Measurements from ENCODE around the gene PACS2.

The PACS2 gene

GRCh38 chr14:105421723-105422615 lies 107.4 kb downstream of the PACS2 start:
- TF ChIP-seq Cebpa-rat (IDR thresholded peaks at IDR 0.05), result no peak
- Histone ChIP-seq H3K36me3 (peaks cover 8 to 54% (median 37%) of the 10 kb centered on the region in 11 experiments; a peak in 21 of 22 replicates), H3K27ac (peak overlapping the region in 9 of 11 experiments; percentile 10 to 93 (median 87); a peak in 16 of 22 replicates)

DNA sequence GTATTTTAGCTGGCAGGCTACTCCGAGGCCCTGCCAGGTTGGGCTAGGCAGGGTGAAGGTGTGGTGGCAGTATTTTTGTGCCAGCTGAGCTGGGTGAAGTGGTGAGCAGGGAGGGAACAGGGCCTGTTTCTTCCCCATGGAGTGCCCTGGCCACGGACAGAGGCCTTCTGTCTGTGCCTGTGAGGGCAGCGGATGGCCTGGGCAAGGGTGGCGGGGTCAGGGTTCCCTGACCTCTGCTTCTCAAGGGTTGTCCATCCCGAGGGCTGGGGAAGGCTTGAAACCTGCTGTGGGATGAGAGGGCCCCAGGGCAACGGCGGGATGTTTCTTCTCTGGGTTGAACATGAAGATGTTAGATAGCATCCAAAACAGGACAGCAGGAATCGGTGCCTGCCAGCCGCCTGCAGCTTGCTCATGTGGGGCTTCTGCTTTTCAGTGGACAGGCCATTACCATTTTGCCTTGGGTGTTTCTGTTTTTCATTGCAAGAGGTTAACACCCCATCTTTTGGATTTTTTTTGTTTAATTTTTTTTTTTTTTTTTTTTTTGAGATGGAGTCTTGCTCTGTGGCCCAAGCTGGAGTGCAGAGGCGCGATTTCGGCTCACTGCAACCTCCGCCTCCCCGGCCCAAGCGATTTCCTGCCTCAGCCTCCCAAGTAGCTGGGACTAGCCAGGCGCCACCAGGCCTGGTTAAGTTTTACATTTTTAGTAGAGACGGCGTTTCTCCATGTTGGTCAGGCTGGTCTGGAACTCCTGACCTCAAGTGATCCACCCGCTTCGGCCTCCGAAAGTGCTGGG lies 108.3 kb downstream of the PACS2 start:
- peaks cover 32 to 62% (median 50%) of the 10 kb centered on the region in 10 experiments for H3K4me1 ChIP-seq
- H3K36me3 ChIP-seq, result peaks cover 11 to 63% (median 46%) of the 10 kb centered on the region in 11 experiments; a peak in 21 of 22 replicates
- TF ChIP-seq Cebpa-rat (IDR thresholded peaks at IDR 0.05), result no peak
- H3K9me3 ChIP-seq (replicated peaks in 1 of 11), result peaks cover 0 to 11% (median 0%) of the 10 kb centered on the region in 11 experiments; a peak in 5 of 22 replicates
- peaks cover 68 to 76% (median 74%) of the 10 kb centered on the region in 11 experiments; a peak in 21 of 22 replicates for H4K20me1 ChIP-seq
- peak overlapping the region in 6 of 11 experiments; percentile 41 to 93 (median 86); a peak in 8 of 22 replicates for H3K27ac ChIP-seq
- H3K4me2 ChIP-seq, result peak overlapping the region; percentile 91 to 100 (median 96)
- H3K27me3 ChIP-seq, result no peaks in the 10 kb centered on the region
- H3K4me3 ChIP-seq, result peak overlapping the region in 5 of 10 experiments; percentile 86 to 98 (median 93); a peak in 8 of 20 replicates
- peak overlapping the region in 10 of 11 experiments; percentile 85 to 98 (median 90); a peak in 16 of 22 replicates for H3K9ac ChIP-seq

More at GRCh38 chr14:105421723-105422615, 107.4 kb downstream of the PACS2 start:
- Histone ChIP-seq H3K4me2 (peak overlapping the region; percentile 91 to 100 (median 96)), H3K4me3 (peak overlapping the region; percentile 74 to 98 (median 93)), H3K9ac (peak overlapping the region; percentile 85 to 98 (median 92)), H4K20me1 (peaks cover 59 to 67% (median 65%) of the 10 kb centered on the region in 11 experiments; a peak in 21 of 22 replicates), H3K9me3 (replicated peaks in 1 of 11) (peaks cover 0 to 7% (median 0%) of the 10 kb centered on the region in 11 experiments; a peak in 5 of 22 replicates), H3K27me3 (no peaks in the 10 kb centered on the region), H3K4me1 (peaks cover 32 to 56% (median 47%) of the 10 kb centered on the region in 10 experiments)

GRCh38 chr14:105423488-105424195 lies 109.1 kb downstream of the PACS2 start:
- no peak for TF ChIP-seq Cebpa-rat (IDR thresholded peaks at IDR 0.05)
- H3K4me3 ChIP-seq, result no peak overlapping the region
- H3K4me1 ChIP-seq, result peaks cover 32 to 57% (median 45%) of the 10 kb centered on the region in 10 experiments
- H3K4me2 ChIP-seq, result peak overlapping the region in 5 of 11 experiments; percentile 91 to 99 (median 95); a peak in 1 of 22 replicates
- H3K9me3 ChIP-seq (replicated peaks in 1 of 11), result peaks cover 0 to 11% (median 0%) of the 10 kb centered on the region in 11 experiments; a peak in 5 of 22 replicates
- H4K20me1 ChIP-seq, result peaks cover 76 to 83% (median 81%) of the 10 kb centered on the region in 11 experiments; a peak in 21 of 22 replicates
- no peak overlapping the region for H3K27ac ChIP-seq
- H3K27me3 ChIP-seq, result no peaks in the 10 kb centered on the region
- H3K9ac ChIP-seq, result 0 out of 22 replicates have a peak overlapping the region, but pooled peaks of 3 of the 11 experiments have one; percentile 1 to 38 (median 9)
- H3K36me3 ChIP-seq, result peaks cover 11 to 70% (median 53%) of the 10 kb centered on the region in 11 experiments; a peak in 21 of 22 replicates

DNA sequence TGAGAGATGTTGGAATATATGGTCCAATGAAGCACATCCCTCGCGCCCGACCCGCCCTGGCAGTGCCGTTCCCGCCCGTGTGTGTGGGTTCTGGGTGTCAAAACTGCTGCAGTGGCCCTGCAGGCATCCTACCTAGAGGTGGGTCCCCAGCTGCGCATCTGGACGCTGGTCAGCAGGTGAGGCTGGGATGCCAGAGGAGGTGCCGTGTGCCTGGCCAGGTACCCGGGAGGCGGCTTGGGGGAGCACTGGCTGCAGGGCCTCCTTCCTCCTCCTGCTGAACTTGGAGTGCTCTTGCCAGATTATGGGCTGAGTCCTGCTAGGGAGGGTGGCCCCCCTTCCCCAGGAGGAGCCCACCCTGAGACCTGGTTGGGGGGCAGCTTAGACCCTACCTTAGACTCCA lies 110.3 kb downstream of the PACS2 start:
- peaks cover 24 to 47% (median 36%) of the 10 kb centered on the region in 10 experiments for H3K4me1 ChIP-seq
- peaks cover 11 to 77% (median 59%) of the 10 kb centered on the region in 11 experiments; a peak in 21 of 22 replicates for H3K36me3 ChIP-seq
- H3K9me3 ChIP-seq (replicated peaks in 1 of 11), result peaks cover 0 to 11% (median 0%) of the 10 kb centered on the region in 11 experiments; a peak in 5 of 22 replicates
- H3K4me3 ChIP-seq, result no peak overlapping the region
- H3K4me2 ChIP-seq, result no peak overlapping the region
- H3K27me3 ChIP-seq, result no peaks in the 10 kb centered on the region
- H4K20me1 ChIP-seq, result peaks cover 81 to 94% (median 90%) of the 10 kb centered on the region in 11 experiments; a peak in 21 of 22 replicates
- H3K9ac ChIP-seq, result no peak overlapping the region
- no peak overlapping the region for H3K27ac ChIP-seq
- no peak for TF ChIP-seq Cebpa-rat (IDR thresholded peaks at IDR 0.05)

- H3K9ac ChIP-seq, result no peak overlapping the region
- peaks cover 83 to 98% (median 94%) of the 10 kb centered on the region in 11 experiments; a peak in 21 of 22 replicates for H4K20me1 ChIP-seq
- H3K4me1 ChIP-seq, result peaks cover 21 to 44% (median 32%) of the 10 kb centered on the region in 10 experiments
- H3K27ac ChIP-seq, result no peak overlapping the region
- peaks cover 0 to 19% (median 6%) of the 10 kb centered on the region in 11 experiments; a peak in 9 of 22 replicates for H3K9me3 ChIP-seq (replicated peaks in 1 of 11)
- no peak for TF ChIP-seq Cebpa-rat (IDR thresholded peaks at IDR 0.05)
- no peaks in the 10 kb centered on the region for H3K27me3 ChIP-seq
- no peak overlapping the region for H3K4me3 ChIP-seq
- peaks cover 11 to 87% (median 68%) of the 10 kb centered on the region in 11 experiments; a peak in 21 of 22 replicates for H3K36me3 ChIP-seq
- no peak overlapping the region for H3K4me2 ChIP-seq
These were observed 111.3 kb downstream of the PACS2 start for GRCh38 chr14:105425823-105426247.

DNA sequence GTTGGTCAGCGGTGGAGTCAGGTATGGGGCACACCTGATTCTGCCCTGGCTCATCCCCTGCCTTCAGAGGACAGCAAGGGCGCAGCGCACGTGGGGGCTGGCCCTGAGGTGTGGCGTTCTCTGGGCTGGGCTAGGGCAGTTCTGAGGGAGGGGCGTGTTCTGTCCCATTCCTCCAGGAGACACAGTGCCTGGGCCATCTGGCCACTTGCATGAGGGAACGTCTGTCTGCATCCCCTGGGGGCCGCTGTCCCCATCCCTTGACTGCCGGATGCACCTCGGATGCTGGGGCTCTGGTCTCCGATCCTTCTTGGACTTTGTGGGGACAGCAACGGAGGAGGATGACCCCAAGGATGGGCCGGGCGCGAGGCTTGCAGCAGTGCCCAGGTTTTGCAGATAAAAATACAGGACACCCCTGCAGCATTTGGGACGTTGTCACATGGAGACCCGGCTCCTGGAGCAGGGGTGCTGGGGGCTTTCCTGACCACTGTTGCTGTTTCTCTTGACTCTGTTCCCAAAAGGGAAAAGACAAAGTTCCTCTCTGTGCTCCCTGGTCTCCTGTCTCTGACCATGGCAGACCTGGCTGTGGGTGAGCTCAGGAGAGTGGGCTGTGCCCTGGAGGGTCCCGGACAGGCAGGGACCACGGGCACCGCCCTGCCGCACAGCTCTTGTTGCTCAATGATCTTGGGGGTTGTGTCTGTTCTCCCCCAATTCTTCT lies 112.0 kb downstream of the PACS2 start:
- H3K9ac ChIP-seq, result no peak overlapping the region
- H3K27ac ChIP-seq, result no peak overlapping the region; a peak in 1 of 22 replicates
- H3K36me3 ChIP-seq, result peaks cover 18 to 93% (median 76%) of the 10 kb centered on the region in 11 experiments; a peak in 21 of 22 replicates
- H3K4me3 ChIP-seq, result no peak overlapping the region
- H3K4me1 ChIP-seq, result peaks cover 14 to 37% (median 25%) of the 10 kb centered on the region in 10 experiments
- H3K4me2 ChIP-seq, result no peak overlapping the region
- TF ChIP-seq Cebpa-rat (IDR thresholded peaks at IDR 0.05), result no peak
- peaks cover 0 to 27% (median 10%) of the 10 kb centered on the region in 11 experiments; a peak in 9 of 22 replicates for H3K9me3 ChIP-seq (replicated peaks in 1 of 11)
- peaks cover 75 to 98% (median 94%) of the 10 kb centered on the region in 11 experiments; a peak in 21 of 22 replicates for H4K20me1 ChIP-seq
- H3K27me3 ChIP-seq, result no peaks in the 10 kb centered on the region

DNA sequence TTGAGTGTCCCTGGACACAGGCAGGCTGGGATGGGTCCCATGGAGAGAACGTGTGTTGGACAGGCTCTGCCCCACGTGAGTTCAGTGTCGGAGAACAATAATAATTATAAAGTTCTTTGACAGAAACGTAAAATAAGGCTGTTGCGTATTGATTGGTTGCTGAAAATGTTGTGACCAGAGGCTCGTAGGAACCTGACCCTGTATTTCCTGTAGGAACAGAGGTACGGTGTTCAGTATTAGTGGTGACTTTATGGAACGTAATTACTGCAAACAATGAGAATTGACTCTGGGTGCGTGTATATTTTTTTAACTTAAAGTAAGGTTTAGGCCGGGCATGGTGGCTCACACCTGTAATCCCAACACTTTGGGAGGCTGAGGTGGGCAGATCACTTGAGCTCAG lies 112.9 kb downstream of the PACS2 start:
- Histone ChIP-seq H3K36me3 (peaks cover 22 to 95% (median 83%) of the 10 kb centered on the region in 11 experiments; a peak in 21 of 22 replicates), H3K9ac (no peak overlapping the region), H3K27ac (no peak overlapping the region; a peak in 1 of 22 replicates), H3K4me3 (no peak overlapping the region), H3K9me3 (replicated peaks in 1 of 11) (peaks cover 0 to 30% (median 10%) of the 10 kb centered on the region in 11 experiments; a peak in 9 of 22 replicates), H4K20me1 (peaks cover 67 to 98% (median 93%) of the 10 kb centered on the region in 11 experiments; a peak in 21 of 22 replicates), H3K4me2 (no peak overlapping the region), H3K27me3 (no peaks in the 10 kb centered on the region), H3K4me1 (peaks cover 6 to 29% (median 16%) of the 10 kb centered on the region in 10 experiments)
- no peak for TF ChIP-seq Cebpa-rat (IDR thresholded peaks at IDR 0.05)
